Large intestine (tissue), 3 donors: ENCODE measurements around the gene MRPL2. TPM values are rescaled to one million over a fixed set of nuclear protein-coding genes. Genes with fewer than 3 reads are reported as not detected.
A peak's percentile ranks its signal among the peaks of the same experiment; 100 is the strongest.

ENCODE experiments used
- DNase-seq, 2 donors: peaks; one replicate each; pipeline versions ENCODE4 v3.0.0 to v3.0.0-alpha.2; 2013
- H3K27ac ChIP-seq: one replicate; pipeline ENCODE4 v1.5.1; 2013; ENCODE audit warnings: low read length
- H3K27me3 ChIP-seq: 2 replicates; pipeline ENCODE4 v1.6.1; 2013; ENCODE audit warnings: low read length; ENCODE audit not compliant: control insufficient read depth, insufficient read depth
- H3K36me3 ChIP-seq: 2 replicates; pipeline ENCODE4 v1.6.1; 2013; ENCODE audit warnings: low read length; ENCODE audit not compliant: control insufficient read depth, insufficient read depth
- H3K4me1 ChIP-seq: one replicate; pipeline ENCODE4 v1.6.1; 2013; ENCODE audit warnings: low read length; ENCODE audit not compliant: control insufficient read depth, insufficient read depth
- H3K4me3 ChIP-seq: one replicate; pipeline ENCODE4 v1.5.1; 2013; ENCODE audit warnings: low read length
- H3K9me3 ChIP-seq: one replicate; pipeline ENCODE4 v1.6.1; 2013; ENCODE audit warnings: mild to moderate bottlenecking, low read depth, low read length, moderate library complexity; ENCODE audit not compliant: control insufficient read depth
- WGBS: methylation state at CpG from one replicate; pipeline ENCODE4 v1.1.5; 2013; ENCODE audit warnings: low lambda C conversion rate; ENCODE audit not compliant: insufficient coverage; 5-methylcytosine and 5-hydroxymethylcytosine counted together
- polyA plus RNA-seq: library from polyadenylated mRNA; unstranded; fragments of 120-200 nt; gene quantifications from one replicate; pipeline ENCODE4 v1.2.1, GENCODE V29; 2013

Gene MRPL2
- polyA plus RNA-seq, 1 donor: 56.1 TPM

- Histone ChIP-seq H3K4me3 (no peak overlapping the region), H3K27me3 (no peaks in the 10 kb centered on the region), H3K4me1 (peaks cover 21% of the 10 kb centered on the region), H3K9me3 (no peaks in the 10 kb centered on the region), H3K36me3 (peaks cover 52% of the 10 kb centered on the region), H3K27ac (no peak overlapping the region)
- DNase-seq: no peak
- 100% methylated on average over 2 of the region's 6 CpGs for WGBS
Observed at GRCh38 chr6:43012364-43012763, 46.9 kb downstream of the MRPL2 start.

- Histone ChIP-seq H3K4me1 (peaks cover 13% of the 10 kb centered on the region), H3K27me3 (no peaks in the 10 kb centered on the region), H3K4me3 (no peak overlapping the region), H3K9me3 (no peaks in the 10 kb centered on the region), H3K36me3 (peaks cover 61% of the 10 kb centered on the region), H3K27ac (no peak overlapping the region)
- no peak for DNase-seq
- no CpG with 5 or more reads among the region's 6 CpGs for WGBS
Observed at GRCh38 chr6:43011207-43011606, 48.0 kb downstream of the MRPL2 start.

- no peak overlapping the region for H3K4me3 ChIP-seq
- peak in 1 of 2 donors; percentile 36 for DNase-seq
- no peaks in the 10 kb centered on the region for H3K27me3 ChIP-seq
- H3K36me3 ChIP-seq: peaks cover 67% of the 10 kb centered on the region
- H3K27ac ChIP-seq: no peak overlapping the region
- no CpG with 5 or more reads among the region's 6 CpGs for WGBS
- no peaks in the 10 kb centered on the region for H3K9me3 ChIP-seq
- peaks cover 8% of the 10 kb centered on the region for H3K4me1 ChIP-seq
Observed at GRCh38 chr6:43009124-43009523, 50.1 kb downstream of the MRPL2 start.

GRCh38 chr6:43007126-43007525, 52.1 kb downstream of the MRPL2 start:
- Histone ChIP-seq H3K4me3 (no peak overlapping the region), H3K27ac (no peak overlapping the region), H3K27me3 (no peaks in the 10 kb centered on the region), H3K36me3 (peaks cover 72% of the 10 kb centered on the region), H3K4me1 (no peaks in the 10 kb centered on the region), H3K9me3 (no peaks in the 10 kb centered on the region)
- WGBS: no CpG with 5 or more reads among the region's 9 CpGs
- no peak for DNase-seq

- DNase-seq: no peak
- no CpG with 5 or more reads among the region's 11 CpGs for WGBS
- H3K36me3 ChIP-seq: peaks cover 63% of the 10 kb centered on the region
- H3K4me3 ChIP-seq: no peak overlapping the region
- H3K27ac ChIP-seq: no peak overlapping the region
- H3K4me1 ChIP-seq: no peaks in the 10 kb centered on the region
- H3K9me3 ChIP-seq: no peaks in the 10 kb centered on the region
- no peaks in the 10 kb centered on the region for H3K27me3 ChIP-seq
Observed at GRCh38 chr6:43006251-43006650, 53.0 kb downstream of the MRPL2 start.

GRCh38 chr6:43005844-43006243, 53.4 kb downstream of the MRPL2 start:
- Histone ChIP-seq H3K4me3 (no peak overlapping the region), H3K36me3 (peaks cover 61% of the 10 kb centered on the region), H3K9me3 (no peaks in the 10 kb centered on the region), H3K27ac (no peak overlapping the region), H3K4me1 (no peaks in the 10 kb centered on the region), H3K27me3 (no peaks in the 10 kb centered on the region)
- 80% methylated on average over 1 of the region's 5 CpGs for WGBS
- no peak for DNase-seq

Other genes starting within 250 kb of the MRPL2 start
- 90.6 TPM for gene RPL7L1, start 179.8 kb downstream of the MRPL2 start, polyA plus RNA-seq
- 0.15 TPM for gene PTCRA, start 143.4 kb downstream of the MRPL2 start, polyA plus RNA-seq
- gene CNPY3, start 130.0 kb downstream of the MRPL2 start, polyA plus RNA-seq: 53.0 TPM
- 0.54 TPM for gene GNMT, start 98.7 kb downstream of the MRPL2 start, polyA plus RNA-seq
- gene PEX6, start 80.3 kb downstream of the MRPL2 start, polyA plus RNA-seq: 35.7 TPM
- gene PPP2R5D, start 74.9 kb downstream of the MRPL2 start, polyA plus RNA-seq: 62.0 TPM
- 73.8 TPM for gene MEA1, start 45.5 kb downstream of the MRPL2 start, polyA plus RNA-seq
- 91.8 TPM for gene KLHDC3, start 45.2 kb downstream of the MRPL2 start, polyA plus RNA-seq
- gene RRP36, start 37.8 kb downstream of the MRPL2 start, polyA plus RNA-seq: 52.1 TPM
- 40.7 TPM for gene CUL7, start 5.6 kb downstream of the MRPL2 start, polyA plus RNA-seq
- 170 TPM for gene KLC4, start 197 bp upstream of the MRPL2 start, polyA plus RNA-seq
- gene PTK7, start 16.9 kb upstream of the MRPL2 start, polyA plus RNA-seq: 35.7 TPM
- 30.1 TPM for gene SRF, start 111.8 kb upstream of the MRPL2 start, polyA plus RNA-seq
- gene CUL9, start 122.8 kb upstream of the MRPL2 start, polyA plus RNA-seq: 42.5 TPM
- 152 TPM for gene DNPH1, start 170.0 kb upstream of the MRPL2 start, polyA plus RNA-seq
- 3.8 TPM for gene TTBK1, start 184.0 kb upstream of the MRPL2 start, polyA plus RNA-seq
- gene SLC22A7, start 238.8 kb upstream of the MRPL2 start, polyA plus RNA-seq: 1.2 TPM
- gene CRIP3, start 249.4 kb upstream of the MRPL2 start, polyA plus RNA-seq: 8.4 TPM